Measurements from ENCODE around the gene DYRK2. TPM values are rescaled to one million over a fixed set of nuclear protein-coding genes. Genes with fewer than 3 reads are reported as not detected.
A peak's percentile ranks its signal among the peaks of the same experiment; 100 is the strongest.

DYRK2 gene
- total and polyA plus RNA-seq, 5 donors from 2014 or later: 53.5 to 91.4 (median 81.9) TPM

DNA sequence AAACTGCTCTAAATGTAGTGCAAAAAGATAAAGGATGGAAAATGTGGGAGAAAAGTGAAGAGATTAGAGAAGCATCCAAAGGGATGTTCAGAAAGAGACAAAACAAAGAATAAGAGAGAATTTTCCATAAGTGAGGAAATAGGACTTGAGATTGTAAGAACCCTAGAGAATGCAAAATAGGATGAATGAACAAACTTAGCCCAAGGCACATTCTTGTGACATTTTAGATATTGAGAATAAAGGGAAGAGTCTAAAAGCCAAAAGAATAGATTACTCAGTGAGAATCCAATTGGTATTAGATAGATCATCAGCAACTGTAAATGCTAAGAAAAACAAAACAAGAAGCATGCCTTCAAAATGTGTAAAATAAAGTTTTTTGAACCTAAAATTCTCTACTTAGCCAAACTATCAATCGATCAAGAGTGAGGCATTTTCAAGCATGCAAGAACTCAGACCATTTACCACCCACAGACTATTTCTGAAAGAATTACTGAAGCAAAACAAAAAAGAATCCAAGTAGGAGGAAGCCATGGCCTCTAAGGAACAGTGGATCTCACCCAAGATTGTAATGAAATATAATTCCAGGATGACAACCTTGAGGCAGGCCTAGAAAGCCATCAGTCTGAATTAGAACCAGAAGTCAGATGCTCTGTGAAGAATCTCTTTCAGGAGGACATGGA lies 33.5 kb downstream of the DYRK2 start:
- no peak for ATAC-seq (ENCODE audit: low read depth in 2 of 2)
- H3K36me3 Mint-ChIP-seq: peaks cover 24% of the 10 kb centered on the region
- Histone ChIP-seq H3K4me1 (ENCODE audit: control insufficient read depth, insufficient read depth, low read length, poor library complexity, severe bottlenecking) (no peaks in the 10 kb centered on the region), H3K36me3 (ENCODE audit: control insufficient read depth, insufficient read depth, low read length) (no peaks in the 10 kb centered on the region), H3K4me3 (ENCODE audit: low read depth, low read length) (no peak overlapping the region), H3K27me3 (ENCODE audit: control insufficient read depth, insufficient read depth, low read length) (no peaks in the 10 kb centered on the region), H3K9me3 (ENCODE audit: control insufficient read depth in 2 of 2, low read length in 2 of 2) (no peaks in the 10 kb centered on the region), H3K27ac (ENCODE audit: insufficient read depth, low read length, poor library complexity, severe bottlenecking) (no peak overlapping the region)
- peaks cover 0 to 3% (median 0%) of the 10 kb centered on the region in 7 donors for H3K9me3 Mint-ChIP-seq
- H3K4me3 Mint-ChIP-seq: no peak overlapping the region
- no peak overlapping the region for H3K27ac Mint-ChIP-seq
- peaks cover 4% of the 10 kb centered on the region for H3K27me3 Mint-ChIP-seq
- peaks cover 11 to 16% (median 13%) of the 10 kb centered on the region in 4 donors for H3K4me1 Mint-ChIP-seq
- no peak for DNase-seq

DNA sequence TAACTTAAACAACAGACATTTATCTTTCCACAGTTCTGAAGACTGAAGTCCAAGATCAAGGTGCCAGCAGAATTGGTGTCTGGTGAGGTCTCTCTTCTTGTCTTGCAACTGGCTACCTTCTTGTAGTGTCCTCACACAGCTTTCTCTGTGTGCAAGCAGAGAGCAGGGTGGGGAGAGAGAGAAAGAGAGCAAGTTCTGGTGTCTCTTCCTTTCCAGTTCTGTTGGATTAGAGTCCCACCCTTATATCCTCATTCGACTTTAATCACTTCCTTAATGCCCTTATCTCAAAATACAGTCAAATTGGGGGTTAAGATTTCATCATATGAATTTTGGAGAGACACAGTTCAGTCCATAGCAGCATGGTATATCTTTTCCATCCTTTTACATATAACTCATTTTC lies 40.8 kb downstream of the DYRK2 start:
- DNase-seq: no peak
- Mint-ChIP-seq H3K36me3 (peaks cover 16% of the 10 kb centered on the region), H3K4me1 (peaks cover 0 to 7% (median 5%) of the 10 kb centered on the region in 4 donors), H3K27me3 (peaks cover 6% of the 10 kb centered on the region), H3K4me3 (no peak overlapping the region), H3K9me3 (peaks cover 0 to 5% (median 0%) of the 10 kb centered on the region in 7 donors), H3K27ac (no peak overlapping the region)
- H3K4me1 ChIP-seq (ENCODE audit: control insufficient read depth, insufficient read depth, low read length, poor library complexity, severe bottlenecking): no peaks in the 10 kb centered on the region
- no peak for ATAC-seq (ENCODE audit: low read depth in 2 of 2)
- H3K27me3 ChIP-seq (ENCODE audit: control insufficient read depth, insufficient read depth, low read length): no peaks in the 10 kb centered on the region
- H3K36me3 ChIP-seq (ENCODE audit: control insufficient read depth, insufficient read depth, low read length): no peaks in the 10 kb centered on the region
- no peaks in the 10 kb centered on the region for H3K9me3 ChIP-seq (ENCODE audit: control insufficient read depth in 2 of 2, low read length in 2 of 2)
- no peak overlapping the region for H3K4me3 ChIP-seq (ENCODE audit: low read depth, low read length)
- no peak overlapping the region for H3K27ac ChIP-seq (ENCODE audit: insufficient read depth, low read length, poor library complexity, severe bottlenecking)

DNA sequence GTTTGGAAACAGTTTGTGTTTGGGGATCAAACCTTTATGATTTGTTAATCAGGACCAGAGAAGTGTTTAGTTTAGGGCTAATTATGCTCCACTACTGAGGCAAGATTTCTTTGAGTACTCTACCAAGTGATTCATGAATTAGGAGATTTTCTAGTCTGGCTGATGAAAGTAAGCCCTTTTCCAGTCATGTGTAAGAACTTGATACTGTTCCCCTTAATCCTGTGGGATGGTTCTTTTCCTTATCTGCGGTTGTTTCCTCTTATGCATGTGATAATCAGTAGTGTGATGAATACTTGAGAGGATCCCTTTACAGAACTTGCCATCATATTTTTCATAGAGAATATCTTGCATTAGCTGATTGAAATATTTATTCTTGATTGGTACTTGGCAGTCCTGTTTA lies 42.1 kb downstream of the DYRK2 start:
- Histone ChIP-seq H3K4me3 (ENCODE audit: low read depth, low read length) (no peak overlapping the region), H3K4me1 (ENCODE audit: control insufficient read depth, insufficient read depth, low read length, poor library complexity, severe bottlenecking) (no peaks in the 10 kb centered on the region), H3K9me3 (ENCODE audit: control insufficient read depth in 2 of 2, low read length in 2 of 2) (no peaks in the 10 kb centered on the region), H3K27ac (ENCODE audit: insufficient read depth, low read length, poor library complexity, severe bottlenecking) (no peak overlapping the region), H3K27me3 (ENCODE audit: control insufficient read depth, insufficient read depth, low read length) (peaks cover 7% of the 10 kb centered on the region), H3K36me3 (ENCODE audit: control insufficient read depth, insufficient read depth, low read length) (no peaks in the 10 kb centered on the region)
- H3K4me1 Mint-ChIP-seq: peaks cover 0 to 7% (median 4%) of the 10 kb centered on the region in 4 donors
- H3K27me3 Mint-ChIP-seq: peaks cover 18% of the 10 kb centered on the region
- DNase-seq (no peak), ATAC-seq (ENCODE audit: low read depth in 2 of 2) (no peak)
- H3K4me3 Mint-ChIP-seq: no peak overlapping the region
- no peak overlapping the region for H3K27ac Mint-ChIP-seq
- peaks cover 16% of the 10 kb centered on the region for H3K36me3 Mint-ChIP-seq
- peaks cover 0 to 5% (median 0%) of the 10 kb centered on the region in 7 donors for H3K9me3 Mint-ChIP-seq

DNA sequence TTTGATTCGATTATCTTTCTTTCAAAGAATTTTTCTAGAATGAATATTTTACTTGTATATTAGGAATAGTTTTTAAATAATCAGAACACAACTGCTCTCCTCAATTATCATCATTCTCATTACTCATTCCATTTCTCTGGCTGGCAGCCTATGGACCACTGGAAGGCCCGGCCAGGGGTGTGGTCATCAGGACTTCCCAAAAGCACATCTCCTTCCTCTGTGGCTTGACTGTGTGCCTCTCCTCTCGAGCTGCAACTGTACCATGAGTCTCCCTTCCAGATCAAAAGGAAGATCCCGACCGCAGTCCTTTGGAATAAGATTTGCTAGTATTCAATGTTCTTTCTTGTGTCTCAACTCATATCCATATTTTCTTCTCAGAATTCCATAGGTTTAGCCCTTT lies 42.7 kb downstream of the DYRK2 start:
- ATAC-seq (ENCODE audit: low read depth in 2 of 2): no peak
- no peak overlapping the region for H3K4me3 Mint-ChIP-seq
- no peak for DNase-seq
- no peaks in the 10 kb centered on the region for H3K36me3 ChIP-seq (ENCODE audit: control insufficient read depth, insufficient read depth, low read length)
- H3K4me1 ChIP-seq (ENCODE audit: control insufficient read depth, insufficient read depth, low read length, poor library complexity, severe bottlenecking): no peaks in the 10 kb centered on the region
- no peaks in the 10 kb centered on the region for H3K9me3 ChIP-seq (ENCODE audit: control insufficient read depth in 2 of 2, low read length in 2 of 2)
- peaks cover 16% of the 10 kb centered on the region for H3K36me3 Mint-ChIP-seq
- no peak overlapping the region for H3K27ac ChIP-seq (ENCODE audit: insufficient read depth, low read length, poor library complexity, severe bottlenecking)
- H3K4me1 Mint-ChIP-seq: peaks cover under 1 to 7% (median 4%) of the 10 kb centered on the region in 4 donors
- peaks cover 7% of the 10 kb centered on the region for H3K27me3 ChIP-seq (ENCODE audit: control insufficient read depth, insufficient read depth, low read length)
- no peak overlapping the region for H3K27ac Mint-ChIP-seq
- peaks cover 24% of the 10 kb centered on the region for H3K27me3 Mint-ChIP-seq
- no peak overlapping the region for H3K4me3 ChIP-seq (ENCODE audit: low read depth, low read length)
- H3K9me3 Mint-ChIP-seq: peaks cover 0 to 5% (median 0%) of the 10 kb centered on the region in 7 donors

DNA sequence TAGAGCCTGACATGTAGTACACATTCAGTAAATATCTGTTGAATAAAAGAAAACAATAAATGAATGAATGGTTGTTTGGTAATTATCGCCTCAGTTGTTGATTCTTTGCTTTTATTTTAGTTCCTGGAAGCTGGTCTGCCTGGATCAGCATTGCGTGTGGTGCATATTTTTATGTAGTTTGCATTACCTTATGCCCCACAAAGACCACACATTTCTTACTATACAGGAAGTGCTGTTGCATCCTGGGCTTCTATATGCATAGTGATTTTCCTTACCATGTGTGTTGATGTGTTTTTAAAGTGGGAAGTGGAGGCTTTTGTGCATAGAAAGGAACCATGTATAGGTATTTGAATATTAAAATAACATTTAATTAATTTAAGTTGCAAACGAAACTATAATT lies 43.6 kb downstream of the DYRK2 start:
- H3K4me1 ChIP-seq (ENCODE audit: control insufficient read depth, insufficient read depth, low read length, poor library complexity, severe bottlenecking): peaks cover 4% of the 10 kb centered on the region
- H3K27ac ChIP-seq (ENCODE audit: insufficient read depth, low read length, poor library complexity, severe bottlenecking): no peak overlapping the region
- DNase-seq (peak in 1 of 3 donors; percentile 8), ATAC-seq (ENCODE audit: low read depth in 2 of 2) (no peak)
- Mint-ChIP-seq H3K36me3 (peaks cover 16% of the 10 kb centered on the region), H3K9me3 (peaks cover 0 to 5% (median 0%) of the 10 kb centered on the region in 7 donors), H3K27me3 (peaks cover 27% of the 10 kb centered on the region), H3K4me1 (peaks cover 6 to 8% (median 7%) of the 10 kb centered on the region in 4 donors), H3K27ac (no peak overlapping the region), H3K4me3 (no peak overlapping the region)
- H3K36me3 ChIP-seq (ENCODE audit: control insufficient read depth, insufficient read depth, low read length): no peaks in the 10 kb centered on the region
- no peaks in the 10 kb centered on the region for H3K9me3 ChIP-seq (ENCODE audit: control insufficient read depth in 2 of 2, low read length in 2 of 2)
- H3K4me3 ChIP-seq (ENCODE audit: low read depth, low read length): no peak overlapping the region
- H3K27me3 ChIP-seq (ENCODE audit: control insufficient read depth, insufficient read depth, low read length): peaks cover 7% of the 10 kb centered on the region

DNA sequence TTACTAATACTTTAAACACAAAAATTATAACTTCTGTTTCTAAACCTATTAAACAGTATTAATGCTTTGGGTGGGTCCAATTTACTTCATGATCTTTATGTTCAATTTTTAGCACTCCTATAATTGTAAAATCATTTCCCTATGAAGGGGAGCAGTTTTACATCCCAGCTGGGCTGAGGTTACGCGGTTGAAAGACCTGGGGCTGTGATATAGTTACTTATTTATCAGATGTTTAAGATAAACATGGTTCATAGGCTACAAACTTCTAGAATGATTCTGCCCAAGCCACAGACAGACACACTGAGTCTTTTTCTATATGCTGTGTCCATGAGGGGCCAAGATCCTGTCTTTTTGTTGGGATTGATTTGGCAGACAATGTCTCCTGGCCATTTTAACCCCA lies 44.4 kb downstream of the DYRK2 start:
- peaks cover 11% of the 10 kb centered on the region for H3K36me3 Mint-ChIP-seq
- H3K4me1 Mint-ChIP-seq: peaks cover 13 to 16% (median 14%) of the 10 kb centered on the region in 4 donors
- H3K4me1 ChIP-seq (ENCODE audit: control insufficient read depth, insufficient read depth, low read length, poor library complexity, severe bottlenecking): peaks cover 13% of the 10 kb centered on the region
- peaks cover 7% of the 10 kb centered on the region for H3K27me3 ChIP-seq (ENCODE audit: control insufficient read depth, insufficient read depth, low read length)
- peaks cover 0 to 2% (median 0%) of the 10 kb centered on the region in 7 donors for H3K9me3 Mint-ChIP-seq
- H3K27me3 Mint-ChIP-seq: peaks cover 34% of the 10 kb centered on the region
- ATAC-seq (ENCODE audit: low read depth in 2 of 2) (no peak), DNase-seq (no peak)
- H3K4me3 Mint-ChIP-seq: no peak overlapping the region
- H3K9me3 ChIP-seq (ENCODE audit: control insufficient read depth in 2 of 2, low read length in 2 of 2): no peaks in the 10 kb centered on the region
- H3K4me3 ChIP-seq (ENCODE audit: low read depth, low read length): no peak overlapping the region
- H3K27ac ChIP-seq (ENCODE audit: insufficient read depth, low read length, poor library complexity, severe bottlenecking): no peak overlapping the region
- H3K36me3 ChIP-seq (ENCODE audit: control insufficient read depth, insufficient read depth, low read length): no peaks in the 10 kb centered on the region
- no peak overlapping the region for H3K27ac Mint-ChIP-seq

DNA sequence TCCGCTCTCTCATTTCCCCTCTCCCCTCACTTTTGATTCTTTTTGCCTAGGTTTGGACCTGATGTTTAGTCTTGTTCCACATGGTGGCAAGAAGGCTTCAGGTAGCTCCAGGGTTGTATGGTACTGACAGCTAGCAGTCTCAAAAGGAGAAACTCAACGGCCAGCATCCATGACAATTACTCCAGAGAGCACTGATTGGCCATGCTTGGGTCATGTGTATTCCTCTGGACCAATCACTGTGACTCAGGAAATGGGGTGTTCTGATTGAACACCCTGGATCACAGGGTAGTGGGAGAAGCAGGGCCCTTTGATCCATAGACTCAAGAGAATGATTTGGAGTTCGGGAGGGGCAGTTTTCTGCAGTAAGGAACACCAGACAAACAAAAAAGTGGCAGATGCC lies 45.3 kb downstream of the DYRK2 start:
- Histone ChIP-seq H3K9me3 (ENCODE audit: control insufficient read depth in 2 of 2, low read length in 2 of 2) (no peaks in the 10 kb centered on the region), H3K4me3 (ENCODE audit: low read depth, low read length) (no peak overlapping the region), H3K27me3 (ENCODE audit: control insufficient read depth, insufficient read depth, low read length) (peaks cover 7% of the 10 kb centered on the region), H3K27ac (ENCODE audit: insufficient read depth, low read length, poor library complexity, severe bottlenecking) (no peak overlapping the region), H3K4me1 (ENCODE audit: control insufficient read depth, insufficient read depth, low read length, poor library complexity, severe bottlenecking) (peaks cover 20% of the 10 kb centered on the region), H3K36me3 (ENCODE audit: control insufficient read depth, insufficient read depth, low read length) (no peaks in the 10 kb centered on the region)
- H3K27me3 Mint-ChIP-seq: peaks cover 38% of the 10 kb centered on the region
- no peak for DNase-seq
- peaks cover 0 to 2% (median 0%) of the 10 kb centered on the region in 7 donors for H3K9me3 Mint-ChIP-seq
- H3K27ac Mint-ChIP-seq: peak overlapping the region in 1 of 3 donors; percentile 90
- H3K36me3 Mint-ChIP-seq: peaks cover 11% of the 10 kb centered on the region
- H3K4me3 Mint-ChIP-seq: no peak overlapping the region
- no peak for ATAC-seq (ENCODE audit: low read depth in 2 of 2)
- H3K4me1 Mint-ChIP-seq: peaks cover 20 to 26% (median 22%) of the 10 kb centered on the region in 4 donors

Measured in CD4-positive, CD25-positive, alpha-beta regulatory T cell (primary cell).